HG03521 (cell line): ENCODE data around the gene AHRR.
"Not testable (repeated sequence)": the region's sequence is repeated elsewhere in the genome, so short reads cannot be mapped to it uniquely, and the experiment has no call there.

Source experiments
- ATAC-seq: cut with Tn5 transposase; IDR thresholded peaks from one replicate; pipeline ENCODE4 v1.9.1; 2021; ENCODE audit warnings: mild to moderate bottlenecking, moderate library complexity; ENCODE audit not compliant: unreplicated experiment

The AHRR gene

DNA sequence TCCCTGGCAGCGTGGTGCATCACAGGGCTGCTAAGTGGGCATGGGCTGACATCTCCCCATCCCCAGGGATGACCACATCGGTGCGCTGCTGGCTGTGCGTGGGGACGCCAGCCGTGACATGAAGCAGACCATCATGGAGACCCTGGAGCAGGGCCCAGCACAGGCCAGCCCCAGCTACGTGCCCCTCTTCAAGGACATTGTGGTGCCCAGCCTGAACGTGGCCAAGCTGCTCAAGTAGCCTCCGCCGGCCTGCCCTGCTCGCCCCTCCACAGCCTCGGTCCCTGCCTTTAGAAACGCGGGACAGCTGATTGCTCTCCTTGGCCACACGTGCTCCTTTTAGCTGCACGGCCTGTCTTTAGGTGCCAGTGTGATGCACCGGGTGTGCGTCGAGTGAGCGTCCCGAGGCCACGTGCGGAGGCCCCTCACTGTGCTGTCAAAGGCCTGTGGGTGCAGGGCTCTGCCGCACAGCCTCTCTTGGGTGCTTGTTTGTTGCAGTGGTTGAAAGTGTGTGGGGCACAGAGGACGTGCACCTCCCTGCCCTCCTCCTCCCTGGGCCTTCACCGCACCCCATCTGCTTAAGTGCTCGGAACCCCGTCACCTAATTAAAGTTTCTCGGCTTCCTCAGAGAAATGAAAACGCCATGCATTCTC, 145.3 kb downstream of the AHRR start:
- ATAC-seq = no peak

DNA sequence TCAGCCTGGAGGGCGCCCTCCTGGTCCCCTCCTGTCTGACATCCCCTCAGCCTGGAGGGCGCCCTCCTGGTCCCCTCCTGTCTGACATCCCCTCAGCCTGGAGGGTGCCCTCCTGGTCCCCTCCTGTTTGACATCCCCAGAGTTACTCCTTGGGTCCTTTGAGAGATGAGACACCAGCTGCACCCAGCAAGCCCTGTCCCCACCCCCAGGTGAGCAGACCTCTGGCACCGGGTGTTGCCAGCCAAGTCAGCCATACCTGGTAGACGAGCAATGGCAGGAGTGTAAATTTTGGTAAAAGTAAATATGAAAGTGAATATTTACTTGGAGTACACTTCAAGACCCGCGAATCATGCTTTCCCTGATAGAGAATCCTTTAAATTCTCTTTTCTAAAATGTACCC, 146.9 kb downstream of the AHRR start:
- ATAC-seq = no peak

DNA sequence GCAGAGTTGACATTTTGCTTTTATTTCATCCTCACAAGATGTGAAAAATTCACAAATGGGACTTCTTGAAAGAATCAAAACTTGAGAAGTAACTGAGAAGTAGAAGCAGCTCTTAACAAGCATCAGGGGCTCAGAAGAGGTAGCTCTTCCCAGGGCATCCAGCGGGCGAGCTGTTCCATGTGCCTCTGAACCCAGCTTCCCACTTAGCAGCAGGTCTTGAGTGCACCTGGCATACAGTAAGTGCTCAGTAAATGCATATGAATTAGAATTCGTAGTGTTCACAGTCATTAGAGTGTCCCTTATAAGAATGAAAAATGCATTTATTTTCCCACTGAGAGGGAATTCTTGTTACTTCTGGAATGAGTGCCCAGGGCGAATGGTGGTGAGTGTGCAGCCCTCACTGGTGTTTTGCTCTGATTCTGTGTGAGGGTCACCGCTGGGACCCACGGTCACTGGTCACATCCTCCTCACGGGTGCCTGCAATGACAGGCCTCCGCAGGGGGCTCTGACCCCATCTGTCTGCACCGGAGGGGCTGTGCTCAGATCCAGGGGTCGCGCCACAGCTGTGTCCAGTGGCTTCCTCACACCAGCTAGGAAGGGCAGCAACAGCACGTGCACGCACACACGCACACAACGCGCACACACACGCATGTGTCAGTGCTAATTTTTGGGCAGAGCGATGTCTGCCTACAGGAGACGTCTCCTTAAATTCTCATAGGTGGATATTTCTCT, 148.4 kb downstream of the AHRR start:
- no peak for ATAC-seq

DNA sequence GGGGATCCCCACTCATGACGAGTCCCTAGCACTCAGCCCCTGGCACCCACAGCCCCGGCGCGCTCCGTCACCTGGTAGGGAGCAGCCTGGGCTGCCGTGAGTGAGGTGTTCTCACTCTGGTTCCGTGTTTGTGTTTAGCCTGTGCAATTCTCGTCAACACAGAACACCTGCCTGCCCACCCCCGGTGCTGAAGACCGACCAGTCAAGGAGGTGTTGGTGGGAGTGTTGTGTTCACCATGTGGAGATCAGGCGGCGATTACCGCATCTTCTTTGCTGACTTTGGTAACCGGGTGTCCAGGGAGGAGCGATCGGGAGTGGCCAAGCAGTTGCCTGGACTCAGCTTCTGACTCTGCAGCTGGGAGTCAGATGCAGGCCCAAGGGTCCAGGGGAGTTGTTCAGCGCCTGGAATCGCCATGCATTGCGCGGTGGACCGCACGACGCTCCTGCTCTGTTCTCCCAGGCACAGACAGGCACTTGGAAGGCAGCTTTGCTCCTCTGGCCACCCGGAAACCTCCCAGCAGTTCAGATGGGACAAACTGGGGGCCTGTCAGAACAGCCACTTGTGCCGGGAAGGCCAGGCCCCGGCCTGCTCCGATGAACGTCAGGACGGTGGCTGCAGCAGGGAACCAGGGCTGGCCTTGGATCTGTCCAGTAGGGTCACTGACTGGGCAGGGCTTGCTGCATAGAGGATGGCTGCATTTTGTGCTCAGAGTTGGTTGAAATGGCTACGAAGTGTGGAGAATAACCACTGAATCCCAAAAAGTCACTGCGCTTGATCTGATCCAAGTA, 149.6 kb downstream of the AHRR start:
- no peak for ATAC-seq

DNA sequence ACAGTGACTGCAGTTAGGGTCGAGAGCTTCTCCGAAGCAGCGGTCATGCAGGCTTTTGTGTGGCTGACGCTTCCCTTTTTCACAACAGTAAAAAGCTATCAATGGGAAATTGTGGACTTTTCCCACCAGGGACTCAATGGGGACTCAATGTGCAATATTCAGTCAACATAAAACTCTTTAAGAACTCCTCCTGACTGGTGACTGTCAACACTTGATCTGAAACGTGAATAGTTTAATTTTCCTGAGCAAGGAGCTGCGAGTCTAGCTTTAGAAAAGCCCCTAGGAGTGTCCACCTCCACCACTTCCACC, 150.2 kb downstream of the AHRR start:
- no peak for ATAC-seq

DNA sequence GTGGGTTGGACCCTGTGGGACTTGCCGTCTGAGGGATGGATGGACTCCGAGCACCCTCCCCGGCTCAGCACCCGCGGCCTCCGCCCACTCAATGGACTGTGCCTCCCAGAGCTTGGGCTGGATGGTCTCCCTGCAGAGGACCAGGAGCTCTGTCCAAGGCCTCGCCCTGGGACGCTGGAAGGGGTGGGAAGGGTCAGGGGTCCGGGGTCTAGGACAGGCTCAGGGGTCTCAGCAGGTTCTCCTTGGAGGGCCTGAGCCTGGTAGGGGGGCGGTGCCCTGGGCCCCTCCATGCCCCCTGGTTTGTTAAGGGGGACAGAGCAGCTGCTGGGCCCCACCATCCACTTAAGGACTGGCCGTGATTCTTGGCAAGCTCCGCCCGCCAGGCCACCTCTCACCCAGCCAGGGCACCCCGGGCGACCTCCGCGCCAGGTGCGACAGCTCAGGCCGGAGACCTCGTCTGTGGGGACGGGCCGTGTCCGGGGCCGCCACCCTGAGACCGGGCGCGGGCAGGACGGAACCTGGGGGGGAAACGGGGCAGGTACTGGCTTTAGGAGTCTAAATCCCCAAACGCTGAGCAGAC, 150.7 kb downstream of the AHRR start:
- peak; percentile 6 for ATAC-seq

DNA sequence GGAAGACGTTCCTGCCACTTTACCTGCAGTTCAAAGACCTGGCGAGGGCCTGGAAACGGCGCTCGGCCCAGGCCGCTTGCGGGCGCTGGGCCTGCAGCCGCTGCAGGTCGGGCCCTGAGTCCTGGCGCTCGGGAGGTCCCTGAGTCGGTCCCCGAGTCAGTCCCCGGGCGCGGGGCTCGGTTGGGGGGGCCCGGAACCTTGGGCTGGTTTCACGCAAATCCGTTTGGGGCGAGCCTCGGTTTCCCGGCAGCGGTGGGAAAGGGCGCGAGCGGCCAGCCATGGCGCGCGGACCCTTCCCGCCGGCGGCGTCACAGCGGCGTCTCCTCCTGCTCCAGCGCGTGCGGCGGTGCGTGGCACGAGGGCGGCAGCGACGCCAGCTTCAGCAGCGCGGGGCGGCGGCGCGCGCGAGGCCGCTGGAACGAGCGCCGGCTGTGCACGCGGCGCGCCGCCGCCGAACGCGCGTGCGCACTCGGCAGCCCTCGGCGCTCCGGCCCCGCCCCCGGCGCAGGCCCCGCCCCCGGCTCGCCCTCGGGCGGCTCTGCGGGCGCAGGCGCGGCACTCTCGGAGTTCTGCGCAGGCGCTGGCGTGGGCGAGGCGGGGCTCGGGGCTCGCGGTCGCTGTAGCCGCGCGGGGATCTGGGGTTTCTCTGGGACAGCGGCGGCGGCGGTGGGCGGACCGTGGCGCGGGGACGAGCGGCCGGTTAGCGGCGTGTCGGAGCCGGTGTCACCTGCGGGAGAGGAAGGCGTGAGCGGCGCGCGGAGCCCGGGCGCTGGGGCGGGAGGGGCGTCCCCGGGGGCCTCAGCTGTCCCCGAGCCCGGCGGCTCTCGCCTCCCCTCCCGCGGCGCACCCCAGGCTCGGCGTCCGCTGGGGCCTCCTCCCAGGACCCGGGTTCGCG, 151.4 kb downstream of the AHRR start:
- peak; percentile 65 for ATAC-seq

DNA sequence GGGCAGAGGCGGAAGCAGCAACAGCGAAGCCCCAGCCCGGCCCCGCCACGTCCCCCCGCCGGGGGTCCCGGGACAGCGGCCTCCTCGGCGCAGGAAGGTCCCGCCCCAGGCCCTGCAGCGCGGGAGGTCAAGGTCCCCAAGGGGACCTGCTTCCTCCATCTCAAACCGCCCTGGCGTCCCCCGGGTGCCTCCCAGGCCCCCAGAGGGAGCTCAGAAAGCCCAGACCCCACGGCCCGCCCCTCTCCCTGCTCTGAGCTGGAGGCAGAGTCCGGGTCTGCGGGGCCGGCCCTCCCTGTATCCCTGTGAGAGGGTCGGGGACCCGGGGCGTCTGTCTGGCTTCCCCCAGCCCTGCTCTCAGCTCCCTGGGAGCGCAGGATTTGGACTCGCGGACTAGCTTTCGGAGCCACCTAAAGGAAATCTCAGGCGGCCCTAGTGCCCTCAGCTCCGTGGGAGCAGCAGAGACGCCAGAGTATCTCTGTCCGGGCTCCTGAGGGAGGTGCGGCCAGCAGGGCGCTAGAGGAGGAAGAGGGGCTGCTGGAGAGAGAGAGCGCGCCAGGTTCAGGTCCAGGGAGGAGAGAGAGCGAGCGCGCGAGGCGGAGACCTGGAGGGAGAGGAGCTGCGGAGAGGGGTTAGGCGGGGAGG, 152.2 kb downstream of the AHRR start:
- ATAC-seq = peak; percentile 24

DNA sequence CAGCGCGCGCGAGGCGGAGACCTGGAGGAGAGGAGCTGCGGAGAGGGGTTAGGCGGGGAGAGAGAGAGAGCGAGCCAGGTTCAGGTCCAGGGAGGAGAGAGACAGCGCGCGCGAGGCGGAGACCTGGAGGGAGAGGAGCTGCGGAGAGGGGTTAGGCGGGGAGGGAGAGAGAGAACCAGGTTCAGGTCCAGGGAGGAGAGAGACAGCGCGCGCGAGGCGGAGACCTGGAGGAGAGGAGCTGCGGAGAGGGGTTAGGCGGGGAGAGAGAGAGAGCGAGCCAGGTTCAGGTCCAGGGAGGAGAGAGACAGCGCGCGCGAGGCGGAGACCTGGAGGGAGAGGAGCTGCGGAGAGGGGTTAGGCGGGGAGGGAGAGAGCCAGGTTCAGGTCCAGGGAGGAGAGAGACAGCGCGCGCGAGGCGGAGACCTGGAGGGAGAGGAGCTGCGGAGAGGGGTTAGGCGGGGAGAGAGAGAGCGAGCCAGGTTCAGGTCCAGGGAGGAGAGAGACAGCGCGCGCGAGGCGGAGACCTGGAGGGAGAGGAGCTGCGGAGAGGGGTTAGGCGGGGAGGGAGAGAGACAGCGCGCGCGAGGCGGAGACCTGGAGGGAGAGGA, 152.8 kb downstream of the AHRR start:
- not testable (repeated sequence) for ATAC-seq

DNA sequence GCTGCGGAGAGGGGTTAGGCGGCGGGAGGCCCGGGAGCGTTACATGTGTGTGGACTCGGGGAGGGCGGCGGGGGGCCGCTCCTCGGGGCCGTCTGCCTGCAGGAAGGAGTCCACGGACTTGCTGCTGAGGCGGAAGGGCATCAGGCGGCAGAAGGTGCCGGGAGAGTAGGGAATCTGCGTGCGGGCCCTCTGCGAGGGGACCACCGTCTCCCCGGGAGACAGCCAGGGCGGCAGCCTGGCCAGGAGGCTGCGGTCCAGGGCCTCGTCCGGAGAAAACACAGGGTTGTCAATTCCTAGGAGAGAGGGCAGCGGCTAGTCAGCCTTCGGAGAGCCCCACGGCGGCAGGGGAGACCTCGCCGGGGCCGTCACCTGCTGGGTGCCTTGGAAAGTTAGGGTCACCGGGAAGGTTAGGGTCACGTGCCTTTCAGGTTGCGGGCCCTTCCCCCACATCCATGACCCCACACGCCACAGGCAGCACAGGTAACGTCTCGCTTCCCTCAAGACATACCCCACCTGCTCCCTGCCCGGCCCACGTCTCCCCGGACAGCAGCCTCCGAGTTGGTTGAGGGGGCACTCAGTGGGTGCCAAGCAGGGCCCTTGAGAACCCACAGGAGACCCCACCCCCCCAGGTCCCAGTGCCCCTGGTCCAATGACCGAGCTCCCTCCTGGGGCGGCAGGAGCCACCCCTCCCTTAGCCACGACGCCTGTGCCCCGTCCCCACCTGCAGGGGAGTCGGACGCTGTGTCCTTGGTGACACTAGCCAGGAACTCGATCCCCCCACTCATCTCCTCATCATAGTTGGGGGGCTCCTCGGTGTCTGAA, 153.5 kb downstream of the AHRR start:
- no peak for ATAC-seq

DNA sequence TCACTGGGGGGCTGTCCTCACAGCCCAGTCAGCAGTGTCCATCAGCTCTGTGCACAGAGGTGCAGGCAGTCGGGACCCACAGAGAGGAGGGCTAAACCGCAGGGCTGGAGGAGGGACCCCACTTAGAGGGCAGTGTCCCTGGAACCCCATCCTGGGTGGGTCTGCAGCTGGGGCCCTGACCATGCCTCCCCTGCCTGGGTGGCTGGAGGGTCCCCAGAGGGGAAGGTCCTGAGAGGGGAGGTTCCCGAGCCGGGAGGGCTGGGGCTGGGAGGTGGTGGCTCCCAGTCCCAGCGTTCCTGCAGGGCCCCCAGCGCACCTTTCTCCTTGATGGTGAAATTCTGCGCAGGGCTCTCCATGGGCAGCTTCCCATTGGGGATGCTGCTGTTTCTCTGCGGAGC, 154.2 kb downstream of the AHRR start:
- no peak for ATAC-seq

DNA sequence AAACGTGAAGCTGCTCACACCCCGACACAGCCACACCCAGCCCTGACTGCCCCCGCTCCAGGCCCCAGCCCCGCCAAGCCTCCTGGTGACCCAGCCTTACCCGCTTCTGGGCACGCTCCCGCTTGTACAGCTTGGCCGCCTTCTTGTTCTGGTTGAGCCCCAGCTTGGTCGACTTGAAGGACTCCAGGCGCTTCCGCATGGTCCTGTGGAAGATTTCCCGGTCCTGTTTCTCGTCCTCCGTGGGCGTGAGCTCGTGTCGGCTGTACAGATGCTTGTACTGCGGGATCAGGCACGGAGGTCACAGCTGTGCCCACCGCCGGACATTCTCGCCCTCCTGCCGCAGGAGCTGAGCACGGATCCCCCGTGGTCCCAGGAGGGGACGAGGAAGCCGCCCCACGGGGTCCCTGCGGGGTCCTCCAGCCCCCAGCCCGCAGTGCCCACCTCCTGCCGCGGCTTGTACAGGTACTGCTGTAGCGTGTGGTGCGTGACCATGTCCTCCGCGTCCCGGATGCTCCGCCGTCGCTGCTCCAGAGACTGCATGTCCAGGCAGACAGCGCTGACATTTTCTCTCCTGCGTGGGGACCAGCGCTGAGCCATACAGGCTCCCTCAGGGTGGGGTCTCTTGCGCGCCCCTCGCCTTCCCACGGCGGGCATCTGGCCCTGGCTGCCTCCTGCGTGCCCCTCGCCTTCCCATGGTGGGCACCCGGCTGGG, 154.7 kb downstream of the AHRR start:
- ATAC-seq = no peak

DNA sequence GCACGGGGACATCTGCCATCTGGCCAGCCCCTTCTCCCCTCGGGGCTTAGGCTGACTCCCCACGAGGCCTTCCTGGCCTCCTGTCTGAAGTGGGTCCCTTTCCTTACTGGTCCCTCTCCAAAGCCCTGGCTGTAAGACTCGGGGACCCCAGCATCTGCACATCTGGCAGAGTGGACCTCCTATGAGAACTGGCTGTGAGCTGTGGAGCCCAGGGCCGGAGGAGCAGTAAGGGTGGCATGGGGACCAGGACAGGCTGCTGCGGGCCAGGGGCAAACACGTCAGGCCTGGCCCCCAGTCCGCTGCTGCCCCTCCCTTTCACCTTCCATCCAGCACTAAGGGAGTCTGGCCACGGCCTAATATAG, 155.3 kb downstream of the AHRR start:
- ATAC-seq = no peak

DNA sequence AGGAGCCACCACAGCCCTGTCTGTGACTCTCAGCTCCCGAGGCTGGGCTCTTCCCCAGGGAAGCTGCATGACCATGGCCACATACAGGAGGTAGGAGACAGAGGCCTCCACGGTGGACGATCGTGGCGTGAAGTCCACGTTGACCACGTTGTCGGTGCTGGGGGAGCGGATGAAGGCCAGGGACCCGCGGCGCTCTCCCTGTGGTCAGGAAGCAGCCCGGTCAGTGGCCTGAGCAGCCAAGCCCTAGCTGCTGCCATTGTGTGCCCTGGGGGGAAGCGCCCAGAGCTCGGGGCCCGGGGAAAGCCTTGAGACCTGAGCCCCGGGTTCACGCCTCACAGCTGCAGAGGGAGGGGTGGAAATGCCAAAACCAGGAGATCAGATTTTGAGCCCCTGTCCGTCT, 155.7 kb downstream of the AHRR start:
- no peak for ATAC-seq

DNA sequence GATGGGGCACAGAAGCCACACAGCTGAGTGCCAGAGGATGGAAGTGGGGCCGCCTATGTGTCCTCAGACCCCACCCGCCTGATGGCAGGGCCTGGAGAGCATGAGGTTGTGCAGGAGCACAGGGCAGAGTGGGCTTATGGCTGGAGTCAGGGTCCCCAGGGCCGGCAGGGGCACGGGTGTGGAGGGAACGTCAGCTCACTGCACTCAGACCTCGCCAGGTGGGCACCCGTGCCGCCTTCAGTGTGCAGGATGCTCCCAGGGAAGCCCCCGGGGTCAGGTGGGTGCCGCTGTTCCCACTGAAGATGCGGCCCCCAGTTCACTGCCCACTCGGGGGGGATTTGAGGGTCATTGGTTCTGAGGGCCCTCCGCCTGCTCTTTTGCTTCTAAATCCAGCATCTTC, 156.4 kb downstream of the AHRR start:
- ATAC-seq = no peak

DNA sequence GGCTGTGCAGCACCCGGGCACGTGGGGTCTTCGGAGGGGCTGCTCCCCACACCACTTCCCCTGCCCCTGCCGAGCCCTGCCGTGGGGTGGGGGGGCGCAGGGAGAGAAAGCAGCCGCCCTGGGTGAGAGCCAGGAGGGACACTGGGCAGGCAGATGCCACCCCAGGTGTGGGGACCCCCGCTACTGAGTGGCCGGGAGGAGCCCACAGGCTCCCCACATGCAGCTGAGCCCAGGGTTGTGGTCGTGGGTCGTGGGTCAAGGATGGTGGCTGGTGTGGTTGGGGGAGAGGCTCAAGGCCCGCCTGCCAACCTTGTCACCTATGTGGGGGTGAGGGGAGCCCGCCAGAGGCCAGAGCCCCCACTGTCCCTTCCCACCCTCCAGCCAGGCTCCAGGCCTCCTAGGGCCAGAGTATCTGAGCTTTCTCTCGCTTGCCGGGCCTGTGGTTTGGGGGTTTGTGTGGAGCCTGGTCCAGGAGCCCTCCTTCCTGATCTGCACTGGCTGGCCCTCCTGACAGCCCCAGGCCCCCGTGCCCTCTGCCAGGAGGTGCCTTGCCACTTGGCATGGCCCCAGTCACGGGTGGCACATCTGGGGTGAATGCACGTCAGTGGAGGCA, 157.0 kb downstream of the AHRR start:
- no peak for ATAC-seq

DNA sequence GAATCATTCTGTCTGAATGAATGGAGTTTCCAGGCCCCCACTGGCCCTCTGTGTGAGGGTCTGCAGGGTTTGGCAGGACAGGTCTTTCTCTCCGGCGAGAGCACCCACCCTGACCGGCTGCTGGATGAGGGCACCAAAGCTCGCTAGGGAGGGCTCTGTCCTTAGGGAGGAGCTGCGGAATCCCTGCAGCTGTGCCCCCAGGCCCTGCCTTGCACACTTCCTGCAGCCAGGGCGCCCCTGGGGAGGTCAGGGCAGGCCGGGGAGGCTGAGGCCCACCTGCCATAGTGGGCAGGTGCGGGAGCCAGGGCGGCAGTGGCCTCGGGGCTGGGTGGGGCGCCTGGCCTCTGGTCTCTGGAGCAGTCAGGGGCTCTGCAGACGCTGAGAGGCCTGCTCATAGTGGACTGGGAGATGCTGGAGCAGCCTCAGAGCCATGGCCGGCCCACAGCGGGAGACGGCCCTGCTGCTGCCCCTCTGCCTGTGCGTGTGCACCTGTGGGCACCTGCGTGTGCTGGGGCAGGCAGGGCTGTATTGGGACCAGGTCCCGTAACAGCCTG, 157.5 kb downstream of the AHRR start:
- no peak for ATAC-seq
